OCI-LY7 (cell line): ENCODE measurements around the gene BBS5.

Experiments
- EZH2phosphoT487 ChIP-seq: fragments of 200-600 bp; sonication (generic); IDR thresholded peaks from 2 replicates; pipeline ENCODE4 v1.6.1; 2018; ENCODE audit warnings: low read depth, borderline replicate concordance, mild to moderate bottlenecking, mixed run types, antibody characterized with exemption, low read length, moderate library complexity, mixed read lengths
- TF ChIP-seq, protein P1 (sequence below): fragments of 200-600 bp; sonication (generic); conservative IDR thresholded peaks from 2 replicates; pipeline ENCODE4 v1.5.1; 2014; ENCODE audit warnings: mild to moderate bottlenecking, antibody characterized with exemption, low read length, moderate library complexity, mixed read lengths

GRCh38 chr2:169528271-169528701, 49.0 kb downstream of the BBS5 start:
- no peak for TF ChIP-seq EZH2phosphoT487
- TF ChIP-seq, protein P1, sequence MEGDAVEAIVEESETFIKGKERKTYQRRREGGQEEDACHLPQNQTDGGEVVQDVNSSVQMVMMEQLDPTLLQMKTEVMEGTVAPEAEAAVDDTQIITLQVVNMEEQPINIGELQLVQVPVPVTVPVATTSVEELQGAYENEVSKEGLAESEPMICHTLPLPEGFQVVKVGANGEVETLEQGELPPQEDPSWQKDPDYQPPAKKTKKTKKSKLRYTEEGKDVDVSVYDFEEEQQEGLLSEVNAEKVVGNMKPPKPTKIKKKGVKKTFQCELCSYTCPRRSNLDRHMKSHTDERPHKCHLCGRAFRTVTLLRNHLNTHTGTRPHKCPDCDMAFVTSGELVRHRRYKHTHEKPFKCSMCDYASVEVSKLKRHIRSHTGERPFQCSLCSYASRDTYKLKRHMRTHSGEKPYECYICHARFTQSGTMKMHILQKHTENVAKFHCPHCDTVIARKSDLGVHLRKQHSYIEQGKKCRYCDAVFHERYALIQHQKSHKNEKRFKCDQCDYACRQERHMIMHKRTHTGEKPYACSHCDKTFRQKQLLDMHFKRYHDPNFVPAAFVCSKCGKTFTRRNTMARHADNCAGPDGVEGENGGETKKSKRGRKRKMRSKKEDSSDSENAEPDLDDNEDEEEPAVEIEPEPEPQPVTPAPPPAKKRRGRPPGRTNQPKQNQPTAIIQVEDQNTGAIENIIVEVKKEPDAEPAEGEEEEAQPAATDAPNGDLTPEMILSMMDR: peak; percentile 96
